Testis (tissue), 2 donors: ENCODE measurements around the gene KCNAB2.

Source experiments
- CTCF ChIP-seq, 3 experiments: fragments of 450-650 bp in 2 of 3; fragments of 200-600 bp in 1 of 3; sonication (generic) in 1 of 3; IDR thresholded peaks; one replicate each; pipeline ENCODE4 v1.5.1; 2016 to 2019; ENCODE audit warnings: antibody characterized with exemption in 3 of 3, mild to moderate bottlenecking in 2 of 3, moderate library complexity in 1 of 3
- POLR2A ChIP-seq: fragments of 450-650 bp; IDR thresholded peaks from one replicate; pipeline ENCODE4 v1.6.1; 2017; ENCODE audit warnings: antibody characterized with exemption, mild to moderate bottlenecking, moderate library complexity

GRCh38 chr1:6049419-6049818 is 3.7 kb downstream of the KCNAB2 start:
- no peak for TF ChIP-seq CTCF (IDR thresholded peaks at IDR 0.05)
- TF ChIP-seq POLR2A: no peak
